Stomach (tissue), 9 donors: ENCODE data around the gene NARF. TPM values are rescaled to one million over a fixed set of nuclear protein-coding genes. Genes with fewer than 3 reads are reported as not detected.

Experiments used
- DNase-seq, 2 donors: peaks; one replicate each; pipeline versions ENCODE4 v3.0.0 to v3.0.0-alpha.2; 2013 to 2019
- H3K27ac ChIP-seq, 5 donors: fragments of 200-600 bp in 4 of 5; sonication (generic) in 4 of 5; one replicate each; pipeline ENCODE4 v1.5.1; 2013 to 2019; ENCODE audit warnings: mild to moderate bottlenecking in 1 of 5, moderate library complexity in 1 of 5
- H3K27me3 ChIP-seq, 3 donors: fragments of 200-600 bp; sonication (generic); one replicate each; pipeline ENCODE4 v1.5.1; 2017 to 2019; ENCODE audit warnings: mixed run types in 1 of 3
- H3K36me3 ChIP-seq, 4 donors: fragments of 200-600 bp; sonication (generic); 1 replicate in 3 of 4; 2 replicates in 1 of 4; pipeline ENCODE4 v1.5.1; 2016 to 2019
- H3K4me1 ChIP-seq, 4 donors: fragments of 200-600 bp; sonication (generic); one replicate each; pipeline ENCODE4 v1.5.1; 2016 to 2019
- H3K4me3 ChIP-seq, 4 donors: fragments of 200-600 bp; sonication (generic) in 3 of 4; one replicate each; pipeline ENCODE4 v1.5.1; 2016 to 2019; ENCODE audit warnings: mild to moderate bottlenecking in 1 of 4
- H3K9me3 ChIP-seq, 4 donors: fragments of 200-600 bp; sonication (generic); one replicate each; pipeline ENCODE4 v1.5.1; 2016 to 2019
- EP300 ChIP-seq: sonication (generic); formaldehyde crosslinking; IDR thresholded peaks from one replicate; pipeline ENCODE4 v1.6.1; 2017; ENCODE audit warnings: antibody characterized with exemption
- POLR2A ChIP-seq, 4 donors: fragments of 450-650 bp; IDR thresholded peaks; one replicate each; pipeline ENCODE4 v1.6.1; 2016; ENCODE audit warnings: antibody characterized with exemption in 4 of 4, control low read depth in 2 of 4, mild to moderate bottlenecking in 1 of 4, moderate library complexity in 1 of 4
- POLR2AphosphoS5 ChIP-seq, 3 donors: sonication (generic); formaldehyde crosslinking; IDR thresholded peaks; one replicate each; pipeline ENCODE4 v1.6.1; 2016; ENCODE audit warnings: antibody characterized with exemption in 3 of 3
- WGBS, 5 donors: extraction: QIAGEN DNeasy Blood & Tissue Kit in 3 of 5; methylation state at CpG; one replicate each; pipeline versions ENCODE4 v1.1.5 to v1.1.7; 2013 to 2018; 5-methylcytosine and 5-hydroxymethylcytosine counted together
- intact Hi-C: fragments of 100-400 bp; cut with DNase I; formaldehyde crosslinking; loops from one replicate; pipeline ENCODE4 v1.15.1; 2023; ENCODE audit warnings: low total_unique reads
- polyA plus RNA-seq, 3 donors: library from polyadenylated mRNA; stranded (reverse); fragments of 200-250 nt; gene quantifications; one replicate each; pipeline ENCODE4 v1.2.3, GENCODE V29; 2013
- total RNA-seq, 5 donors: library from RNA; depleted of rRNA; stranded (reverse); fragments of >200 nt; gene quantifications; one replicate each; pipeline versions ENCODE4 v1.1.0 to v1.2.3, GENCODE V29; 2014 to 2016
- TF ChIP-seq, protein P1 (sequence below), 7 experiments: fragments of 450-650 bp in 4 of 7; fragments of 200-600 bp in 3 of 7; sonication (generic) in 3 of 7; IDR thresholded peaks; one replicate each; pipeline ENCODE4 v1.5.1; 2016 to 2019; ENCODE audit warnings: antibody characterized with exemption in 7 of 7, control low read depth in 2 of 7, mild to moderate bottlenecking in 1 of 7
- donor health status: healthy with polysubstance abuse.
- donor health status: Bipolar disorder and iron deficiency.
- donor health status: healthy.

Gene NARF
- total and polyA plus RNA-seq, 8 donors, result 29.4 to 83.9 (median 57.4) TPM

DNA sequence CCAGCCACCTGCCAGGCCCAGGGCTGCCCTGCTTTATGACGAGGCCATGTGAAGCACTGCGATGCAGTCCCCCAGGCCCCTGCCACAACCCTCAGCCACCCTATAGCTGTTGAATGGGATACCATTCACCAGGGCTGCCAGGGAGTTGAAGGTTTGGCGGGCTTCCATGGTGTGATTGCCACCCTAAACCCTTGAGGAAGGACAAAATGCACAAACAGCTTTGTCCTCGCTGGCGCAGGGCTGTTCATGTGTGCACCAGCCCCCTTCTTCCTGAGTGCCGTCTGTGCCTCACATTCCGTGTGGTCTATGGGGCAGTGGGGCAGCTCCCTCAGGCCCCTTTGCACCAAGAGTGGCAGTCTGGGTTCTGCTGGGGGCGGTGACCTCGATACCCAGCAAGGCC, 25.3 kb downstream of the NARF start:
- Histone ChIP-seq H3K27me3 (no peaks in the 10 kb centered on the region), H3K4me1 (peaks cover 0 to 8% (median 0%) of the 10 kb centered on the region in 4 donors), H3K36me3 (peaks cover 73 to 100% (median 100%) of the 10 kb centered on the region in 4 donors), H3K4me3 (no peak overlapping the region), H3K9me3 (no peaks in the 10 kb centered on the region), H3K27ac (no peak overlapping the region)
- intact Hi-C loops, result no loop called here
- DNase-seq, result no peak
- WGBS, 5 donors, result 88 to 100% (median 97%) methylated on average over 5 to 9 of the region's 9 CpGs
- TF ChIP-seq EP300, result no peak
- TF ChIP-seq POLR2A (IDR thresholded peaks at IDR 0.05), result no peak
- TF ChIP-seq, protein P1, sequence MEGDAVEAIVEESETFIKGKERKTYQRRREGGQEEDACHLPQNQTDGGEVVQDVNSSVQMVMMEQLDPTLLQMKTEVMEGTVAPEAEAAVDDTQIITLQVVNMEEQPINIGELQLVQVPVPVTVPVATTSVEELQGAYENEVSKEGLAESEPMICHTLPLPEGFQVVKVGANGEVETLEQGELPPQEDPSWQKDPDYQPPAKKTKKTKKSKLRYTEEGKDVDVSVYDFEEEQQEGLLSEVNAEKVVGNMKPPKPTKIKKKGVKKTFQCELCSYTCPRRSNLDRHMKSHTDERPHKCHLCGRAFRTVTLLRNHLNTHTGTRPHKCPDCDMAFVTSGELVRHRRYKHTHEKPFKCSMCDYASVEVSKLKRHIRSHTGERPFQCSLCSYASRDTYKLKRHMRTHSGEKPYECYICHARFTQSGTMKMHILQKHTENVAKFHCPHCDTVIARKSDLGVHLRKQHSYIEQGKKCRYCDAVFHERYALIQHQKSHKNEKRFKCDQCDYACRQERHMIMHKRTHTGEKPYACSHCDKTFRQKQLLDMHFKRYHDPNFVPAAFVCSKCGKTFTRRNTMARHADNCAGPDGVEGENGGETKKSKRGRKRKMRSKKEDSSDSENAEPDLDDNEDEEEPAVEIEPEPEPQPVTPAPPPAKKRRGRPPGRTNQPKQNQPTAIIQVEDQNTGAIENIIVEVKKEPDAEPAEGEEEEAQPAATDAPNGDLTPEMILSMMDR (IDR thresholded peaks at IDR 0.05), result no peak
- TF ChIP-seq POLR2AphosphoS5 (IDR thresholded peaks at IDR 0.05), result no peak

DNA sequence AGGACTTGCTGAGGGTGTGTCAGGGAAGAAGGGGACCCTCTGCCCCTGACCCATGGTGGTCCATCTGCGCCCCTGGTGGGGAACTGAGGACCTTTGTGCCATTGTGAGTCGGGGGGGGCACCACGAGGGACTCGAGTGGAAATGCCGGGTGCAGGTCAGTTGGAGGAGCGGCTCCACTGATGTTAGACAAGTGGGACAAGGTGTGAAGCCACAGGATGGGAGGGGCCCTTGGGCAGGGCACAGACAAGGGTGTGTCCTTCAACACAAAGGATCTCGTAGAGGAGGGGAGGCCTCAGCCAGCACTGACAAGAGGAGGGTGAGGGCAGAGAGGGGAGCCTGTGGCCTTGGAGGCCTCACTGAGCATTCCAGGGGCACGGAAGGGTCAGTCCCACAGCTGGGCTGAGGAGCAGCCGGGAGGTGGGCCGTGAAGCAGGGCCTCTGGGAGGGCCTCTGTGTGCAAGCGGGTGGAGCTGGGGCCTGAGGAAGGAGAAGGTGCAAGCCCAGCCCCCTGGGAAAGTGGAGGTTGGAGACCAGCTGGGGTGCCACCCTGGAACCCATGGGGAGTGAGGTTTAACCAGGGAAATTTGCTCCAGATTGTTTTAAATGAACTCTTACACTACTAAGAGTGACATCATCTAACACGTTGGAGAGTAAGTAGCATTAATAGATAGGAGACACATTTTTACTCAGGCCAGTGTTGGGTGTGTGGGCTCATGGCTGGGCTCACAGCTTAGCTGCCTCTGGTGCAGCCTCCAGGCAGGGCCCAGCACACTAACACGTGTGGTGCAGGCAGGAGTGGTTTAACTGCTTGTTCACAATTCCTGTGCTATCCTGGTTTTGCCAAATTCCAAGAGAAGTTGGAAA, 27.9 kb downstream of the NARF start:
- TF ChIP-seq POLR2A (IDR thresholded peaks at IDR 0.05) (no peak), EP300 (no peak), POLR2AphosphoS5 (IDR thresholded peaks at IDR 0.05) (no peak)
- TF ChIP-seq, protein P1 (IDR thresholded peaks at IDR 0.05), result no peak
- peaks cover 48 to 82% (median 81%) of the 10 kb centered on the region in 4 donors for H3K36me3 ChIP-seq
- H3K27ac ChIP-seq, result no peak overlapping the region
- intact Hi-C loops, result no loop called here
- H3K4me1 ChIP-seq, result peaks cover 0 to 8% (median 2%) of the 10 kb centered on the region in 4 donors
- H3K4me3 ChIP-seq, result no peak overlapping the region
- WGBS, 5 donors, result 62 to 75% (median 72%) methylated on average over 13 of the region's 13 CpGs
- no peak for DNase-seq
- no peaks in the 10 kb centered on the region for H3K27me3 ChIP-seq
- no peaks in the 10 kb centered on the region for H3K9me3 ChIP-seq

DNA sequence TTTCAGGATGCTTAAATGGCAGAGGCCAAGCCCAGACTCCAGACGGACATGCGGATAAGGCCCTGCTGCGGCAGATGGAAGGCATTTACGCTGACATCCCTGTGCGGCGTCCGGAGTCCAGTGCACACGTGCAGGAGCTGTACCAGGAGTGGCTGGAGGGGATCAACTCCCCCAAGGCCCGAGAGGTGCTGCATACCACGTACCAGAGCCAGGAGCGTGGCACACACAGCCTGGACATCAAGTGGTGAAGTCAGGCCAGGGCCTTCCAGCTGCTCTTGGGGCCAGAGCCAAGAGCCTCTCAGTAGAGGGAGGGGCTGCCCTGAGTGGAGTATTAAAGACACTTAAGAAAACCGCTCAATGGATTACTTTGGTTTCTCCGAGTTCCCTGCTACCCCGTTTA, 29.4 kb downstream of the NARF start:
- intact Hi-C loops, result no loop called here
- WGBS, 5 donors, result 72 to 88% (median 84%) methylated on average over 14 of the region's 14 CpGs

DNA sequence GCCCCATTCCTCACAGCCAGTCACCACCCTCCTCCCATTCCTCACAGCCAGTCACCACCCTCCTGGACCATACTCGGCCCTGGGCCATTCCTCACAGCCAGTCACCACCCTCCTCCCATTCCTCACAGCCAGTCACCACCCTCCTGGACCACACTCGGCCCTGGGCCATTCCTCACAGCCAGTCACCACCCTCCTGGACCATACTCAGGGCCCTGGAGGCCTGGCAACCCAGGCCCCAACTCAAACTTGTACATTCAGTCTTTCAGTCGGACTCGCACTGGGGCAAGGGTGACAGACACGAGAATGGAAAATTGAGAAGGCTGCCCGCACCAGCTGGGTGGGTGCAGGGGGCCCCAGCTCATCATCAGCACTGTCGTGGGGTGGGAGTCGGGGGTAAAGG, 30.6 kb downstream of the NARF start:
- WGBS, 5 donors, result 48 to 74% (median 69%) methylated on average over 6 to 8 of the region's 8 CpGs

More for the DNA sequence above, 29.4 kb downstream of the NARF start:
- Histone ChIP-seq H3K4me3 (no peak overlapping the region), H3K27me3 (no peaks in the 10 kb centered on the region), H3K36me3 (peaks cover 41 to 67% (median 67%) of the 10 kb centered on the region in 4 donors), H3K27ac (peak overlapping the region in 2 of 5 donors; percentile 29 to 56), H3K9me3 (no peaks in the 10 kb centered on the region), H3K4me1 (peaks cover 0 to 12% (median 8%) of the 10 kb centered on the region in 4 donors)
- DNase-seq, result no peak
- TF ChIP-seq, protein P1 (IDR thresholded peaks at IDR 0.05), result no peak
- TF ChIP-seq EP300 (no peak), POLR2A (IDR thresholded peaks at IDR 0.05) (no peak), POLR2AphosphoS5 (IDR thresholded peaks at IDR 0.05) (no peak)

More for the DNA sequence above, 30.6 kb downstream of the NARF start:
- peak overlapping the region in 4 of 5 donors; percentile 22 to 66 (median 49) for H3K27ac ChIP-seq
- intact Hi-C loops, result no loop called here
- H3K27me3 ChIP-seq, result no peaks in the 10 kb centered on the region
- H3K4me3 ChIP-seq, result no peak overlapping the region
- H3K9me3 ChIP-seq, result no peaks in the 10 kb centered on the region
- TF ChIP-seq POLR2A (IDR thresholded peaks at IDR 0.05), result no peak
- DNase-seq, result no peak
- H3K36me3 ChIP-seq, result peaks cover 35 to 55% (median 55%) of the 10 kb centered on the region in 4 donors
- H3K4me1 ChIP-seq, result peaks cover 2 to 24% (median 17%) of the 10 kb centered on the region in 4 donors
